ENCODE measurements around the gene TRAF7. TPM values are rescaled to one million over a fixed set of nuclear protein-coding genes. Genes with fewer than 3 reads are reported as not detected.
A peak's percentile ranks its signal among the peaks of the same experiment; 100 is the strongest.

TRAF7 gene
- polyA plus RNA-seq, 5 donors: 41.0 to 62.8 (median 45.7) TPM

DNA sequence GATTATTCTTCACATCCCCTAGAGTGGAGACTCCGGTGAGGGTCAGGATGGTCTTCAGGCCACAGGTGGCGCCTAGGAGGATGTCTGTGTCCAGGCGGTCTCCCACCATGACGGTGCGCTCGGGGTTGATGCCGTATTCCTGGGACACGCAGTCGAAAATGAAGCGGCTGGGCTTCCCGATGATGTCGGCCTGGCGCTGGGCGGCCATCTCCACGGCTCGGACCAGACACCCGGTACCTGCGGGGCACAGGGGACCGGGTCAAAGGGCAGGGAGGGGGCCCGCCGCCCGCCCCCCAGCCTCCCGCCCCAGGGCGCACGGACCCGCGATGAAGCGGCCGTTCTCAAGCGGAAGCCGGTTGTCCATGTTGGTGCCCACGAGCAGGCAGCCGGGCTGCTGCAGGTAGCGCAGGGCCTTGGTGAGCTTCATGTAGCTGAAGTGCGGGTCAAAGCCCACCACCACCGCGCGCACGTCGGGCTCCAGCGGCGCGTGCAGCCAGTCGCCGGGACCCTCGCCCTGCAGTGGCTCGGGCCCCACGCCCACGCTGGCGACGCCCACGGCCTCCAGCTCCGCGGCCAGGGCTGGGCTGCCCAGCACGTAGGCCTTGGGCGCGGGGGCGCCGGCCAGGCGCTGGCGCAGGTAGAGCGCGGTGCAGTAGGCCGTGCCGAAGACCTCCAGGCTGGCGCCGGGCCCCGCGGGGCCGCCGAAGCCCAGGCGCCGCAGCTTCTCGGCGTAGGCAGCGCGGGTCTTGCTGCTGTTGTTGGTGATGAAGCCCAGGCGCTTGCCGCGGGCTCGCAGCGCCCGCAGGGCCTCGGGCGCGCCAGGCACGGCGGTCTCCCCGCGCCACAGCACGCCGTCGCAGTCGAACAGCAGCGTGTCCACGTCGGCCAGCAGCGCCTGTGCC, 58.5 kb downstream of the TRAF7 start:
- no peak for DNase-seq

DNA sequence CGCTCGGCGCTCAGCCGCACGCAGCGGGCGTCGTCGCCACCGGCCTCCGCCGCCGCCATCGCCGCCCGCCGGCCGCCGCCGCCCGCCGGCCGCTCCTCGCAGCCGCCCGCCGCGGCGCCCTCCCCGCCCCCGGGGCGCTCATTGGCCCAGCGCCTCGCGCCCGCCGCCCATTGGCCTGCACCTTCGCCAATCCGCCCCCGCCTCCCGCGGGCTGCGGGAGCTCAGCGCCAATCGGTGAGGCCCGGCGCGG, 59.1 kb downstream of the TRAF7 start, which contains the start of gene PGP:
Gene PGP (minus strand): TSS at position 122 of the 250 bp plus-strand sequence. CDS start 63 bp downstream, at position 59.
- no peak for DNase-seq

DNA sequence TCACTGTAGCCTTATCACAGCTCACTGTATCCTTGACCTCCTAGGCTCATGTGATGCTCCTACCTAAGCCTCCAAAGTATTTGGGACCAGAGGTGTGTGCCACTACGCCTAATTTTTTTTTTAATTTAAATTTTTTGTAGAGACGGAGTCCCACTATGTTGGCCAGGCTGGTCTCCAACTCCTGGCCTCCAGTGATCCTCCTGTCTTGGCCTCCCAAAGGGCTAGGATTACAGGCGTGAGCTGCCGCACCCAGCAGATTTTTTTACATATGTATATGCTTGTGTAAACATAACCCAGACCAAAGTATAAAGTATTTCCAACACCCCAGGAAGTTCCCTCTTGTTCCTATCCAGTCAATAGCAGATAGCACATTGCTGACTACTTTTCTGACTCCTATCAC, 60.7 kb downstream of the TRAF7 start:
- DNase-seq: no peak

DNA sequence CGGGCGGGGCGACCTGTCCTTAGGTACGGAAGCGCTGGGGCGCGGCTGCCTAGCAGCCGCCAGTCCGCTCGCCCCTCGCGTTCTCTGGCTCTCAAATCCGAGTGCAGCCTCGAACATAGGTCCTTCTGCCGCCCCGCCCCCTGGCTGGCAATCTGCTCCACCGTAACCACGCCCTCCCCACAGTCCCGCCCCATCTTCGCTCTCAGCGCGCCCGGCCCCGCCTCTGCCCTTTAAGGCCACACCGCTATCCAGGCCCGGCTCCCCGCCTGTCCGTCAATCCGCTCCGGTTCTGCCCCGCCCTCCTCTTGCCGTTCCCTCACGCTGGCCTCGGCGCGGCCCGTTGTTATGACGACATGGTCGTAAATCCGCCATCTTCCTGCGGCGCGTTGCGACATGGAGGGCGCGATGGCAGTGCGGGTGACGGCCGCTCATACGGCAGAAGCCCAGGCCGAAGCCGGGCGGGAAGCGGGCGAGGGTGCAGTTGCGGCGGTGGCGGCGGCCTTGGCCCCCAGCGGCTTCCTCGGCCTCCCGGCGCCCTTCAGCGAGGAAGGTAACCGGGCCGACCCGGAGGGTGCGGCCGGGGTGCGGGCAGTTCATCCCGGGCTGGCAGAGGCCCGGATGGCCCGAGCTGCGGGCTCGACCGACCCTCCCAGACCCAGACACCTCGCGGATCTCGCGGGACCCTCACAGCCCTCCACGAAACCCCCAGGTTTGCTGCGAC, 67.8 kb downstream of the TRAF7 start, which contains the start of gene E4F1:
Gene E4F1 (plus strand): TSS at position 371 of the 721 bp plus-strand sequence. CDS start 23 bp downstream, at position 394.
- peak; percentile 98 to 99 for DNase-seq

DNA sequence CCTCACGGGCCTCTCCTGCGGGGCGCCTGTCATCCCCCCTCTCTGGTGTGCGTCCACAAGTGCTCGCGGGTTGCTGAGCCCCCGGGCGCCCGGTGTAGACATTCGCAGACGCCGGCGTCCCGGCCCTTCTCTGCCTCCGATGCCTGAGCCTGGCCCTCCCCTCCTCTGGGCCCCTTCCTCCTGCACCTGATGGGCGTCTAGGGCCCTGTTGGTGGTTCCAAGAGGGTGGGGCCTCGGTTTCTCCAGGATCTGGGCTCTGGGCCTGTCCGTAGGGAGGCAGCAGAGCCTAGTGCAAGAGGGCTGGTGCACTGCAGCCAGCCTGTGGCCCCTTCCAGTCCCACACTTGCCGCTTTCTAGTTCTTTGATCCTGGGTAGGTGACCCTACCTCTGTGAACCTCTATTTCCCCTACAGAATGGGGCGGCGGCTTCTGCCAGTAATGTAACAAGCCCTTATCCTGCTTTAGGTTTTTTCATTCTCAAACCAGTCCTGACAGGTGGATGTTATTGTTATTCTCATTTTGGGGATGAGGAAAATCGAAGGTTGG, 68.4 kb downstream of the TRAF7 start:
- no peak for DNase-seq

DNA sequence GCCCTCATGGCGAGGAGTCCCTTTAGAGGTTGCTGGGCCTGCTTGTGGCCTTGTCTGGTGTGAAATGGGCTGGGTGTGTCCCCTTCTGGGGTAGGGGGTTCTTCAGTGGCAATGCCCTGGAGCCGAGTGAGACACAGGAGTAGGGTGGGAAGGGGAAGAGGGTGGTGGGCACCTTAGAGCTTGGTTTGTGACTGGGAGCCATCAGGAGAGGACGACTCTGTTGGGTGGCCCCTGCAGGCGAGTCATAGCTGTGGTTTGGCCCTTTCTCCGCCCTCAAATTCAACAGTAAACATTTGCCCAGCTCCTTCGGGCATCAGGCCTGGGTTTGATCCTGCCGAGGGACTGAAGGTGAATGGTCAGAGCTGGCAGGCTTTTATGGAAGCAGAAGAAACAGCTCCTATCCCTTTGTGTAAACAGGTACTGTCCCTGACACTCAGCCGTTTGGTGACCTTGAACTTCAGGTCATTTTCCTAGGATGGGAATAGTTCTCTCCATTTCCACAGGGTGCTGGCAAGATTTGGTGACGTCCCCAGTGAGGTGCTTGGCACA, 70.7 kb downstream of the TRAF7 start:
- no peak for DNase-seq

DNA sequence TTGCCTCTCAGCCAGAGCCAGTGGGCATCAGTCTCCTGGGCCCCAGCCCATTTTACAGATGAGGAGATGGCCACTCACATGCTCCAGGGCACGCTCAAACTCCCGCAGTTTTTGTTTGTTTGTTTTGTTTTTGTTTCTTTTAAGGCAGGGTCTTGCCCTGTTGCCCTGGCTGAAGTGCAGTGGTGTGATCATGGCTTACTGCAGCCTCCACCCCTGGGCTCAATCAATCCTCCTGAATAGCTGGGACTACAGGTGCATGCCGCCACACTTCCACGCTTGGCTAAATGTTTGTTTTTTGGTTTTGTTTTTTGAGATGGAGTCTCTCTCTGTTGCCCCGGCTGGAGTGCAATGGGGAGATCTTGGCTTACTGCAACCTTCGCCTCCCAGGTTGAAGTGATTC, 71.3 kb downstream of the TRAF7 start:
- no peak for DNase-seq

Other genes starting within 250 kb of the TRAF7 start
- under 1 TPM; 0.09 to 0.40 (median 0.18) TPM for gene HS3ST6, start 237.4 kb upstream of the TRAF7 start, polyA plus RNA-seq (ENCODE audit: insufficient read depth in 1 of 5, insufficient read length in 5 of 5, low replicate concordance in 1 of 5)
- gene MSRB1, start 212.6 kb upstream of the TRAF7 start, polyA plus RNA-seq (ENCODE audit: insufficient read depth in 1 of 5, insufficient read length in 5 of 5, low replicate concordance in 1 of 5): 10 to 100 TPM; 11.8 to 22.8 (median 14.9) TPM
- gene RPL3L, start 201.1 kb upstream of the TRAF7 start, polyA plus RNA-seq (ENCODE audit: insufficient read depth in 1 of 5, insufficient read length in 5 of 5, low replicate concordance in 1 of 5): 1 to 10 TPM in 1 of 5 donors, under 1 TPM in 4; 0.05 to 2.0 (median 0.18) TPM
- 100 to 1,000 TPM in 1 of 5 donors, 10 to 100 TPM in 4; 78.0 to 123 (median 87.7) TPM for gene NDUFB10, start 196.2 kb upstream of the TRAF7 start, polyA plus RNA-seq (ENCODE audit: insufficient read depth in 1 of 5, insufficient read length in 5 of 5, low replicate concordance in 1 of 5)
- gene RPS2, start 191.0 kb upstream of the TRAF7 start, polyA plus RNA-seq (ENCODE audit: insufficient read depth in 1 of 5, insufficient read length in 5 of 5, low replicate concordance in 1 of 5): 1,000 to 10,000 TPM; 2,201 to 2,837 (median 2,396) TPM
- under 1 TPM in 1 of 5 donors, not detected in 4; 0.13 TPM for gene RNF151, start 188.9 kb upstream of the TRAF7 start, polyA plus RNA-seq (ENCODE audit: insufficient read depth in 1 of 5, insufficient read length in 5 of 5, low replicate concordance in 1 of 5)
- gene TBL3, start 183.7 kb upstream of the TRAF7 start, polyA plus RNA-seq (ENCODE audit: insufficient read depth in 1 of 5, insufficient read length in 5 of 5, low replicate concordance in 1 of 5): 10 to 100 TPM; 22.8 to 42.3 (median 28.9) TPM
- under 1 TPM in 4 of 5 donors, not detected in 1; 0.18 to 0.57 (median 0.39) TPM for gene NOXO1, start 174.3 kb upstream of the TRAF7 start, polyA plus RNA-seq (ENCODE audit: insufficient read depth in 1 of 5, insufficient read length in 5 of 5, low replicate concordance in 1 of 5)
- 10 to 100 TPM; 17.0 to 28.1 (median 21.1) TPM for gene GFER, start 171.6 kb upstream of the TRAF7 start, polyA plus RNA-seq (ENCODE audit: insufficient read depth in 1 of 5, insufficient read length in 5 of 5, low replicate concordance in 1 of 5)
- under 1 TPM; 0.46 to 0.80 (median 0.65) TPM for gene SYNGR3, start 165.8 kb upstream of the TRAF7 start, polyA plus RNA-seq (ENCODE audit: insufficient read depth in 1 of 5, insufficient read length in 5 of 5, low replicate concordance in 1 of 5)
- gene ZNF598, start 146.0 kb upstream of the TRAF7 start, polyA plus RNA-seq (ENCODE audit: insufficient read depth in 1 of 5, insufficient read length in 5 of 5, low replicate concordance in 1 of 5): 10 to 100 TPM; 11.9 to 32.1 (median 19.9) TPM
- 1 to 10 TPM; 1.1 to 7.9 (median 2.3) TPM for gene NPW, start 136.0 kb upstream of the TRAF7 start, polyA plus RNA-seq (ENCODE audit: insufficient read depth in 1 of 5, insufficient read length in 5 of 5, low replicate concordance in 1 of 5)
- gene NHERF2, start 128.9 kb upstream of the TRAF7 start, polyA plus RNA-seq (ENCODE audit: insufficient read depth in 1 of 5, insufficient read length in 5 of 5, low replicate concordance in 1 of 5): 100 to 1,000 TPM in 2 of 5 donors, 10 to 100 TPM in 3; 63.1 to 196 (median 91.8) TPM
- gene NTHL1, start 107.9 kb upstream of the TRAF7 start, polyA plus RNA-seq (ENCODE audit: insufficient read depth in 1 of 5, insufficient read length in 5 of 5, low replicate concordance in 1 of 5): 10 to 100 TPM; 21.0 to 41.2 (median 26.9) TPM
- 100 to 1,000 TPM; 100 to 149 (median 120) TPM for gene TSC2, start 107.8 kb upstream of the TRAF7 start, polyA plus RNA-seq (ENCODE audit: insufficient read depth in 1 of 5, insufficient read length in 5 of 5, low replicate concordance in 1 of 5)
- 100 to 1,000 TPM in 3 of 5 donors, 10 to 100 TPM in 2; 66.7 to 168 (median 123) TPM for gene PKD1, start 19.9 kb upstream of the TRAF7 start, polyA plus RNA-seq (ENCODE audit: insufficient read depth in 1 of 5, insufficient read length in 5 of 5, low replicate concordance in 1 of 5)
- gene RAB26, start 7.2 kb upstream of the TRAF7 start, polyA plus RNA-seq (ENCODE audit: insufficient read depth in 1 of 5, insufficient read length in 5 of 5, low replicate concordance in 1 of 5): 1 to 10 TPM; 1.0 to 1.8 (median 1.5) TPM
- under 1 TPM; 0.16 to 0.85 (median 0.50) TPM for gene CASKIN1, start 40.8 kb downstream of the TRAF7 start, polyA plus RNA-seq (ENCODE audit: insufficient read depth in 1 of 5, insufficient read length in 5 of 5, low replicate concordance in 1 of 5)
- 10 to 100 TPM; 32.3 to 48.6 (median 33.9) TPM for gene MLST8, start 49.7 kb downstream of the TRAF7 start, polyA plus RNA-seq (ENCODE audit: insufficient read depth in 1 of 5, insufficient read length in 5 of 5, low replicate concordance in 1 of 5)
- 1 to 10 TPM; 2.6 to 9.0 (median 5.8) TPM for gene BRICD5, start 55.1 kb downstream of the TRAF7 start, polyA plus RNA-seq (ENCODE audit: insufficient read depth in 1 of 5, insufficient read length in 5 of 5, low replicate concordance in 1 of 5)
- 10 to 100 TPM in 1 of 5 donors, 1 to 10 TPM in 4; 7.2 to 13.3 (median 9.1) TPM for gene PGP, start 59.1 kb downstream of the TRAF7 start, polyA plus RNA-seq (ENCODE audit: insufficient read depth in 1 of 5, insufficient read length in 5 of 5, low replicate concordance in 1 of 5)
- 10 to 100 TPM in 4 of 5 donors, 1 to 10 TPM in 1; 9.7 to 24.6 (median 15.3) TPM for gene E4F1, start 67.8 kb downstream of the TRAF7 start, polyA plus RNA-seq (ENCODE audit: insufficient read depth in 1 of 5, insufficient read length in 5 of 5, low replicate concordance in 1 of 5)
- 1 to 10 TPM in 1 of 5 donors, under 1 TPM in 4; 0.60 to 1.2 (median 0.77) TPM for gene DNASE1L2, start 80.7 kb downstream of the TRAF7 start, polyA plus RNA-seq (ENCODE audit: insufficient read depth in 1 of 5, insufficient read length in 5 of 5, low replicate concordance in 1 of 5)
- gene ECI1, start 95.8 kb downstream of the TRAF7 start, polyA plus RNA-seq (ENCODE audit: insufficient read depth in 1 of 5, insufficient read length in 5 of 5, low replicate concordance in 1 of 5): 10 to 100 TPM; 37.2 to 76.1 (median 44.8) TPM
- 100 to 1,000 TPM; 158 to 210 (median 178) TPM for gene RNPS1, start 112.3 kb downstream of the TRAF7 start, polyA plus RNA-seq (ENCODE audit: insufficient read depth in 1 of 5, insufficient read length in 5 of 5, low replicate concordance in 1 of 5)
- gene ABCA3, start 184.9 kb downstream of the TRAF7 start, polyA plus RNA-seq (ENCODE audit: insufficient read depth in 1 of 5, insufficient read length in 5 of 5, low replicate concordance in 1 of 5): 10 to 100 TPM in 2 of 5 donors, 1 to 10 TPM in 3; 6.8 to 16.1 (median 7.3) TPM